ENCODE data around the gene MTCL3. TPM values are rescaled to one million over a fixed set of nuclear protein-coding genes. Genes with fewer than 3 reads are reported as not detected.
"Not testable (repeated sequence)": the region's sequence is repeated elsewhere in the genome, so short reads cannot be mapped to it uniquely, and the experiment has no call there.

MTCL3 gene

GRCh38 chr6:127446356-127446755, 72.8 kb downstream of the MTCL3 start:
- no peak for ATAC-seq

GRCh38 chr6:127441881-127442280, 77.3 kb downstream of the MTCL3 start:
- ATAC-seq (no peak), DNase-seq (no peak)
- intact Hi-C loops (cut with micrococcal nuclease) = no loop called here

More at GRCh38 chr6:127446356-127446755, 72.8 kb downstream of the MTCL3 start:
- no peak for DNase-seq
- intact Hi-C loops (cut with micrococcal nuclease) = no loop called here

- intact Hi-C loops (cut with micrococcal nuclease) = no loop called here
- DNase-seq = no peak
- no peak for ATAC-seq
Observed at GRCh38 chr6:127439718-127440117, 79.4 kb downstream of the MTCL3 start.

- no peak for ATAC-seq
- no peak for DNase-seq
- intact Hi-C loops (cut with micrococcal nuclease) = no loop called here
Observed at GRCh38 chr6:127436578-127437110, 82.5 kb downstream of the MTCL3 start.

GRCh38 chr6:127435626-127436220, 83.4 kb downstream of the MTCL3 start:
- ATAC-seq (no peak), DNase-seq (no peak)
- intact Hi-C loops (cut with micrococcal nuclease) = no loop called here

- intact Hi-C loops (cut with micrococcal nuclease) = no loop called here
- DNase-seq = no peak
Observed at GRCh38 chr6:127434651-127435050, 84.5 kb downstream of the MTCL3 start.

GRCh38 chr6:127428562-127428961, 90.6 kb downstream of the MTCL3 start:
- ATAC-seq; intact Hi-C loops (cut with micrococcal nuclease); DNase-seq: not testable (repeated sequence)

More at GRCh38 chr6:127434651-127435050, 84.5 kb downstream of the MTCL3 start:
- ATAC-seq = no peak

- ATAC-seq (no peak), DNase-seq (no peak)
- intact Hi-C loops (cut with micrococcal nuclease) = no loop called here
Observed at GRCh38 chr6:127423921-127424320, 95.2 kb downstream of the MTCL3 start.

Other genes starting within 250 kb of the MTCL3 start
- gene ECHDC1, start 175.7 kb downstream of the MTCL3 start, total RNA-seq = 43.4 TPM
- 2.4 TPM for gene KIAA0408, start 59.9 kb downstream of the MTCL3 start, total RNA-seq
- gene C6orf58, start 57.8 kb upstream of the MTCL3 start, total RNA-seq = not detected

Data from left ventricle myocardium superior (tissue), 1 donor.